H9 (cell line): ENCODE measurements around the gene MGAT5. TPM values are rescaled to one million over a fixed set of nuclear protein-coding genes. Genes with fewer than 3 reads are reported as not detected.

Experiments
- DNase-seq: peaks from one replicate; pipeline ENCODE4 v3.0.0-alpha.2; 2017
- H2AFZ ChIP-seq: one replicate; pipeline ENCODE4 v1.6.1; 2013; ENCODE audit warnings: mild to moderate bottlenecking, low read length, control low read depth, moderate library complexity
- H2AK5ac ChIP-seq: 2 replicates; pipeline ENCODE4 v1.6.1; 2013; ENCODE audit warnings: low read length, control low read depth, mixed read lengths; ENCODE audit not compliant: insufficient read length
- H2BK120ac ChIP-seq: one replicate; pipeline ENCODE4 v1.6.1; 2013; ENCODE audit warnings: low read depth, mild to moderate bottlenecking, low read length, control low read depth, inconsistent platforms; ENCODE audit not compliant: poor library complexity, severe bottlenecking
- H2BK12ac ChIP-seq: 2 replicates; pipeline ENCODE4 v1.6.1; 2013; ENCODE audit warnings: low read length, control low read depth, mixed read lengths, low read depth; ENCODE audit not compliant: insufficient read length
- H2BK15ac ChIP-seq: 2 replicates; pipeline ENCODE4 v1.6.1; 2013; ENCODE audit warnings: low read depth, low read length, control low read depth
- H2BK20ac ChIP-seq: one replicate; pipeline ENCODE4 v1.6.1; 2013; ENCODE audit warnings: low read depth, mild to moderate bottlenecking, low read length, control low read depth, inconsistent platforms; ENCODE audit not compliant: poor library complexity, severe bottlenecking
- H2BK5ac ChIP-seq: 2 replicates; pipeline ENCODE4 v1.6.1; 2013; ENCODE audit warnings: low read length, control low read depth, mixed read lengths; ENCODE audit not compliant: insufficient read length
- H3K14ac ChIP-seq: 2 replicates; pipeline ENCODE4 v1.6.1; 2013; ENCODE audit warnings: low read length, control low read depth; ENCODE audit not compliant: insufficient read depth
- H3K18ac ChIP-seq: 2 replicates; pipeline ENCODE4 v1.6.1; 2013; ENCODE audit warnings: low read depth, mild to moderate bottlenecking, mixed read lengths, low read length, control low read depth; ENCODE audit not compliant: insufficient read length
- H3K23ac ChIP-seq: 2 replicates; pipeline ENCODE4 v1.6.1; 2013; ENCODE audit warnings: low read length, control low read depth, mixed read lengths, low read depth; ENCODE audit not compliant: insufficient read length
- H3K23me2 ChIP-seq: 2 replicates; pipeline ENCODE4 v1.6.1; 2013; ENCODE audit warnings: low read depth, mild to moderate bottlenecking, mixed read lengths, low read length, control low read depth; ENCODE audit not compliant: insufficient read length, poor library complexity, severe bottlenecking
- H3K27ac ChIP-seq: 2 replicates; pipeline ENCODE4 v1.5.1; 2013; ENCODE audit warnings: low read length, control low read depth, mixed read lengths, low read depth; ENCODE audit not compliant: insufficient read length
- H3K27me3 ChIP-seq: 2 replicates; pipeline ENCODE4 v1.6.1; 2013; ENCODE audit warnings: low read length, control low read depth, inconsistent platforms; ENCODE audit not compliant: insufficient read depth
- H3K4ac ChIP-seq: 2 replicates; pipeline ENCODE4 v1.6.1; 2013; ENCODE audit warnings: low read depth, mild to moderate bottlenecking, control low read depth, inconsistent platforms, low read length, moderate library complexity
- H3K4me1 ChIP-seq: 2 replicates; pipeline ENCODE4 v1.6.1; 2013; ENCODE audit warnings: low read length, control low read depth, inconsistent platforms; ENCODE audit not compliant: insufficient read depth
- H3K4me2 ChIP-seq: 2 replicates; pipeline ENCODE4 v1.6.1; 2013; ENCODE audit warnings: low read length, control low read depth, mixed read lengths; ENCODE audit not compliant: insufficient read length, insufficient read depth
- H3K56ac ChIP-seq: 2 replicates; pipeline ENCODE4 v1.6.1; 2013; ENCODE audit warnings: low read depth, mild to moderate bottlenecking, mixed read lengths, low read length, control low read depth; ENCODE audit not compliant: insufficient read length
- H3K79me1 ChIP-seq: 2 replicates; pipeline ENCODE4 v1.6.1; 2013; ENCODE audit warnings: low read depth, mild to moderate bottlenecking, moderate library complexity, low read length, control low read depth, inconsistent platforms; ENCODE audit not compliant: insufficient read depth, poor library complexity, severe bottlenecking
- H3K79me2 ChIP-seq: 2 replicates; pipeline ENCODE4 v1.6.1; 2013; ENCODE audit warnings: low read length, control low read depth, inconsistent platforms; ENCODE audit not compliant: insufficient read depth
- H3K9ac ChIP-seq: 2 replicates; pipeline ENCODE4 v1.6.1; 2013; ENCODE audit warnings: low read length, control low read depth, mixed read lengths; ENCODE audit not compliant: insufficient read length; ENCODE audit errors: extremely low read depth
- H3K9me3 ChIP-seq: one replicate; pipeline ENCODE4 v1.6.1; 2013; ENCODE audit warnings: low read depth, low read length, inconsistent platforms; ENCODE audit not compliant: control insufficient read depth
- H3T11ph ChIP-seq: one replicate; pipeline ENCODE4 v1.6.1; 2013; ENCODE audit warnings: mild to moderate bottlenecking, low read length, control low read depth, inconsistent platforms
- H4K20me1 ChIP-seq: one replicate; pipeline ENCODE4 v1.6.1; 2013; ENCODE audit not compliant: control insufficient read depth, insufficient read length, insufficient read depth
- H4K5ac ChIP-seq: 2 replicates; pipeline ENCODE4 v1.6.1; 2013; ENCODE audit warnings: low read depth, mild to moderate bottlenecking, mixed read lengths, low read length, control low read depth; ENCODE audit not compliant: insufficient read length
- H4K8ac ChIP-seq: replicated peaks from 2 replicates; pipeline ENCODE4 v1.6.1; 2013; ENCODE audit warnings: low read length, control low read depth, mixed read lengths, low read depth; ENCODE audit not compliant: insufficient read length
- H4K91ac ChIP-seq: 2 replicates; pipeline ENCODE4 v1.6.1; 2013; ENCODE audit warnings: low read depth, mild to moderate bottlenecking, moderate library complexity, mixed read lengths, low read length, control low read depth; ENCODE audit not compliant: insufficient read length
- H3K27ac Mint-ChIP-seq, 3 experiments: 2 replicates in 2 of 3; 3 replicates in 1 of 3; pipeline ENCODE4 v1.8.0; 2020 to 2021; ENCODE audit warnings: mixed read lengths in 3 of 3, mild to moderate bottlenecking in 1 of 3, moderate library complexity in 1 of 3
- H3K27me3 Mint-ChIP-seq: 2 replicates; pipeline ENCODE4 v1.8.0; 2021; ENCODE audit warnings: low read depth, mild to moderate bottlenecking, moderate library complexity, mixed read lengths
- H3K36me3 Mint-ChIP-seq, 3 experiments: 2 replicates in 2 of 3; 3 replicates in 1 of 3; pipeline ENCODE4 v1.8.0; 2020 to 2021; ENCODE audit warnings: low read depth in 3 of 3, mixed read lengths in 3 of 3; ENCODE audit not compliant: insufficient read depth in 1 of 3
- H3K4me1 Mint-ChIP-seq, 2 experiments: 2 replicates each; pipeline ENCODE4 v1.8.0; 2020; ENCODE audit warnings: mixed read lengths in 2 of 2
- H3K4me3 Mint-ChIP-seq, 2 experiments: 2 replicates in 1 of 2; 3 replicates in 1 of 2; pipeline ENCODE4 v1.8.0; 2020 to 2021; ENCODE audit warnings: mild to moderate bottlenecking in 2 of 2, mixed read lengths in 2 of 2, moderate library complexity in 1 of 2
- H3K9me3 Mint-ChIP-seq, 2 experiments: 2 replicates in 1 of 2; 3 replicates in 1 of 2; pipeline ENCODE4 v1.8.0; 2020; ENCODE audit warnings: mild to moderate bottlenecking in 2 of 2, mixed read lengths in 2 of 2, moderate library complexity in 1 of 2
- WGBS: extraction: QIAGEN DNeasy Blood & Tissue Kit; methylation state at CpG from one replicate; pipeline ENCODE4 v1.1.7; 2013; ENCODE audit warnings: missing lambda C conversion rate, low lambda C conversion rate, mixed read lengths; ENCODE audit not compliant: insufficient read length; ENCODE audit errors: extremely low coverage; 5-methylcytosine and 5-hydroxymethylcytosine counted together
- total RNA-seq: library from RNA; stranded (reverse); gene quantifications from 2 replicates; pipeline ENCODE4 v1.2.1, GENCODE V29; 2021
- TF ChIP-seq, protein P1 (sequence below): fragments of 200-600 bp; sonication (generic); conservative IDR thresholded peaks from 3 replicates; pipeline ENCODE4 v1.8.0; 2021; ENCODE audit warnings: antibody characterized with exemption, mild to moderate bottlenecking

MGAT5 gene
- total RNA-seq, 1 experiment from 2014 or later: 25.7 TPM

DNA sequence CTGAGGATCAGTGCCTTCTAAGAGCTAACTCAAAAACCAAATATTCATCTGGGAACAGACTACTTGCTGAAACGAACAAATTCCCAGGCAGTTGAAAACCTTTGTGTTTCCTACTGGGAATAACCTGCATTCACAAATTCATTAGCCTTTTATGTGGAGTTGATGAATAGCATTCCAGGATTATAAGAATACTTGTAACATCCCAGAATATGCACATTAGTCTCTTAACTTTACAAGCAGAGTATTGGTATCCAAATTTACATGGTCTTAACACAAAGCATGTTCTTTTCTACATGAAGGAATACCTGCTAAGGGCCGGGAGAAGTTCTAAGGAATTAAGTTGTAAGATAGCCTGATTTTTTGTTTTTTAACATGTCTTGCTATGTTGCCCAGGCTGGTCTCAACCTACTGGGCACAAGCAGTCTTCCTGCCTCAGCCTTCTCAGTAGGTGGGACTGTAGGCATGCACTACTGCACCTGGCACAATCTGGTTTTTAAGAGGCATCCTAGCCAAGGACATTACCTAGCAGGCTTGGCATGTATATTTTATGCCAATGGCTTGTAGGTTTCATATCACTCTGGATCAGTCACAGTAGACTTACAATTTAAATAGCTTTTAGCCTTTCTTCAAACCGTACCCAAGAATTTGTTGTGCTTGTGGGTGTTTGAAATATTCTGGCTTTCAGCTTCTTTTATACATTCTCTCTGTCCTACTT lies 50.7 kb downstream of the MGAT5 start:
- Histone ChIP-seq H2BK15ac (no peak overlapping the region), H3K4ac (no peak overlapping the region), H4K8ac (no peak overlapping the region), H3K4me1 (peaks cover 3% of the 10 kb centered on the region; the same call in 1 of the 2 replicates), H4K91ac (no peak overlapping the region), H3K18ac (no peak overlapping the region), H2AFZ (no peak overlapping the region), H3K79me1 (no peaks in the 10 kb centered on the region), H4K5ac (no peak overlapping the region), H3K4me2 (no peak overlapping the region), H3K27me3 (no peaks in the 10 kb centered on the region), H3K79me2 (no peaks in the 10 kb centered on the region), H3K9me3 (no peaks in the 10 kb centered on the region), H3K14ac (no peak overlapping the region), H2BK5ac (no peak overlapping the region), H3T11ph (no peak overlapping the region), H3K23me2 (no peaks in the 10 kb centered on the region), H2BK12ac (no peak overlapping the region), H2BK20ac (no peak overlapping the region), H3K56ac (no peak overlapping the region), H2AK5ac (no peak overlapping the region), H3K9ac (no peak overlapping the region), H2BK120ac (no peak overlapping the region), H3K23ac (no peak overlapping the region), H3K27ac (no peak overlapping the region), H4K20me1 (no peaks in the 10 kb centered on the region)
- no peak overlapping the region for H3K4me3 Mint-ChIP-seq
- TF ChIP-seq, protein P1, sequence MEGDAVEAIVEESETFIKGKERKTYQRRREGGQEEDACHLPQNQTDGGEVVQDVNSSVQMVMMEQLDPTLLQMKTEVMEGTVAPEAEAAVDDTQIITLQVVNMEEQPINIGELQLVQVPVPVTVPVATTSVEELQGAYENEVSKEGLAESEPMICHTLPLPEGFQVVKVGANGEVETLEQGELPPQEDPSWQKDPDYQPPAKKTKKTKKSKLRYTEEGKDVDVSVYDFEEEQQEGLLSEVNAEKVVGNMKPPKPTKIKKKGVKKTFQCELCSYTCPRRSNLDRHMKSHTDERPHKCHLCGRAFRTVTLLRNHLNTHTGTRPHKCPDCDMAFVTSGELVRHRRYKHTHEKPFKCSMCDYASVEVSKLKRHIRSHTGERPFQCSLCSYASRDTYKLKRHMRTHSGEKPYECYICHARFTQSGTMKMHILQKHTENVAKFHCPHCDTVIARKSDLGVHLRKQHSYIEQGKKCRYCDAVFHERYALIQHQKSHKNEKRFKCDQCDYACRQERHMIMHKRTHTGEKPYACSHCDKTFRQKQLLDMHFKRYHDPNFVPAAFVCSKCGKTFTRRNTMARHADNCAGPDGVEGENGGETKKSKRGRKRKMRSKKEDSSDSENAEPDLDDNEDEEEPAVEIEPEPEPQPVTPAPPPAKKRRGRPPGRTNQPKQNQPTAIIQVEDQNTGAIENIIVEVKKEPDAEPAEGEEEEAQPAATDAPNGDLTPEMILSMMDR: no peak
- H3K27me3 Mint-ChIP-seq: no peaks in the 10 kb centered on the region
- no CpG with 5 or more reads among the region's 3 CpGs for WGBS
- H3K27ac Mint-ChIP-seq: no peak overlapping the region
- H3K4me1 Mint-ChIP-seq: peaks cover 32 to 35% of the 10 kb centered on the region in 2 experiments
- DNase-seq: no peak
- peaks cover 2 to 3% of the 10 kb centered on the region in 2 experiments; a peak in 3 of 5 replicates for H3K9me3 Mint-ChIP-seq
- peaks cover 0 to 4% (median 4%) of the 10 kb centered on the region in 3 experiments; a peak in 3 of 7 replicates for H3K36me3 Mint-ChIP-seq
